ENCODE results near the gene GPR153. TPM values are rescaled to one million over a fixed set of nuclear protein-coding genes. Genes with fewer than 3 reads are reported as not detected.

The GPR153 gene
- total RNA-seq, 2 donors from 2014 or later, result 2.3 to 4.9 TPM

DNA sequence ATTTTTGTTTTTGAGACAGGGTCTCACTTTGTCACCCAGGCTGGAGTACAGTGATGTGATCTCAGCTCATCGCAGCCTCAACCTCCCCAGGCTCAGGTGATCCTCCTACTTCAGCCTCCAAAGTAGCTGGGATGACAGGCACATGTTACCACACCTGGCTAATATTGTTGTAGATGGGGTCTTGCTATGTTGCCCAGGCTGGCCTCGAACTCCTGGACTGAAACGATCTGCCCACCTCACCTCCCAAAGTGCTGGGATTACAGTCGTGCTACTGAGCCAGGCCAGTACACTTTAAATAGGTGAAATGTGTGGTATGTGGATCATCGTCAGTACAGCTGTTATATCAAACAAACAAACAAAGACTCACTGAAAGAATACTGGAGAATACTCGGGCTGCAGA lies 35.0 kb upstream of the GPR153 start:
- intact Hi-C loops (cut with DNase I), result no loop called here
- TF ChIP-seq, protein P1, sequence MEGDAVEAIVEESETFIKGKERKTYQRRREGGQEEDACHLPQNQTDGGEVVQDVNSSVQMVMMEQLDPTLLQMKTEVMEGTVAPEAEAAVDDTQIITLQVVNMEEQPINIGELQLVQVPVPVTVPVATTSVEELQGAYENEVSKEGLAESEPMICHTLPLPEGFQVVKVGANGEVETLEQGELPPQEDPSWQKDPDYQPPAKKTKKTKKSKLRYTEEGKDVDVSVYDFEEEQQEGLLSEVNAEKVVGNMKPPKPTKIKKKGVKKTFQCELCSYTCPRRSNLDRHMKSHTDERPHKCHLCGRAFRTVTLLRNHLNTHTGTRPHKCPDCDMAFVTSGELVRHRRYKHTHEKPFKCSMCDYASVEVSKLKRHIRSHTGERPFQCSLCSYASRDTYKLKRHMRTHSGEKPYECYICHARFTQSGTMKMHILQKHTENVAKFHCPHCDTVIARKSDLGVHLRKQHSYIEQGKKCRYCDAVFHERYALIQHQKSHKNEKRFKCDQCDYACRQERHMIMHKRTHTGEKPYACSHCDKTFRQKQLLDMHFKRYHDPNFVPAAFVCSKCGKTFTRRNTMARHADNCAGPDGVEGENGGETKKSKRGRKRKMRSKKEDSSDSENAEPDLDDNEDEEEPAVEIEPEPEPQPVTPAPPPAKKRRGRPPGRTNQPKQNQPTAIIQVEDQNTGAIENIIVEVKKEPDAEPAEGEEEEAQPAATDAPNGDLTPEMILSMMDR (IDR thresholded peaks at IDR 0.05), result no peak
- no peak for TF ChIP-seq POLR2A (IDR thresholded peaks at IDR 0.05)
- no peak for DNase-seq
- Histone ChIP-seq H3K36me3 (replicated peaks in 1 of 2; ENCODE audit: insufficient read depth in 1 of 2, low read depth in 2 of 2) (no peaks in the 10 kb centered on the region), H3K4me1 (no peaks in the 10 kb centered on the region), H3K9me3 (no peaks in the 10 kb centered on the region), H3K27ac (no peak overlapping the region), H3K27me3 (no peaks in the 10 kb centered on the region), H3K4me3 (no peak overlapping the region)
- no peak for ATAC-seq
- WGBS, 2 donors, result 85 to 89% methylated on average over 6 of the region's 6 CpGs

DNA sequence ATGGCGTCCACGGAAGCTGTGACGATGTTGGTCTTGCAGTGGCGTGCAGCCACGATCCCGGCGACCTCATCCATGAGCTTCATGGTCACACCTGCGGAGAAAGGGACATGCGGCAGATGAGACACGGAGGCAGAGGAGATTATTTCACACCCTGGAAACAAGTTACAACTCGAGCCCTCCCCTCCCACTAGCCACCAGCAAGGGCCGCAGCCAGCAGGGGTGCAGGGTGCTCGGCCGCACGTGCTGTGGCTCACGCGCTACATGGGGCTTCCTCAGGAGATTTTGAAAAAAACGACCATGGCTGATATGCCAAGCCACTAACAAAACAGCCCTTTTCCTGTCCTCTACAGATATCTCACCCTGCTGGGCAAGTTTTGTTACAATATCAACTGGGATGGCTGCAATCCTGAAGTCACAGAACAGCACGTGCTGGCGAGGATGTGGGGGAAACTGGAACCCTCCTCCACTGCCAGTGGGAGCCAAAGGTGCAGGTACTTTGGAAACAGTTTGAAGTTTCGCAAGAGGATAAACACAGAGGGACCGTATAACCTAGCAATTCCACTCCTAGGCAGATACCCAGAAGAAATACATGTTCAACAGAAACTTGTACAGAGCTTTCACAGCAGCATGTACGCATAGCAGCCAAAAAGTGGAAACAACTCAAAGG lies 34.1 kb upstream of the GPR153 start:
- ATAC-seq (no peak), DNase-seq (no peak)
- WGBS, 2 donors, result 88 to 91% methylated on average over 14 to 21 of the region's 23 CpGs
- Histone ChIP-seq H3K36me3 (replicated peaks in 1 of 2; ENCODE audit: insufficient read depth in 1 of 2, low read depth in 2 of 2) (no peaks in the 10 kb centered on the region), H3K9me3 (no peaks in the 10 kb centered on the region), H3K27ac (no peak overlapping the region), H3K4me3 (no peak overlapping the region), H3K27me3 (no peaks in the 10 kb centered on the region), H3K4me1 (no peaks in the 10 kb centered on the region)
- intact Hi-C loops (cut with DNase I), result no loop called here
- TF ChIP-seq, protein P1 (IDR thresholded peaks at IDR 0.05), result no peak
- no peak for TF ChIP-seq POLR2A (IDR thresholded peaks at IDR 0.05)

- ATAC-seq, result no peak
- H3K4me1 ChIP-seq, result no peaks in the 10 kb centered on the region
- DNase-seq, result no peak
- no peaks in the 10 kb centered on the region for H3K36me3 ChIP-seq (replicated peaks in 1 of 2; ENCODE audit: insufficient read depth in 1 of 2, low read depth in 2 of 2)
- intact Hi-C loops (cut with DNase I), result no loop called here
- 78 to 89% methylated on average over 11 to 14 of the region's 14 CpGs for WGBS, 2 donors
- H3K27me3 ChIP-seq, result no peaks in the 10 kb centered on the region
- no peak overlapping the region for H3K4me3 ChIP-seq
- TF ChIP-seq, protein P1 (IDR thresholded peaks at IDR 0.05), result no peak
- no peak for TF ChIP-seq POLR2A (IDR thresholded peaks at IDR 0.05)
- H3K27ac ChIP-seq, result no peak overlapping the region
- H3K9me3 ChIP-seq, result no peaks in the 10 kb centered on the region
These were observed 33.4 kb upstream of the GPR153 start for GRCh38 chr1:6294080-6294889.

- no peaks in the 10 kb centered on the region for H3K36me3 ChIP-seq (replicated peaks in 1 of 2; ENCODE audit: insufficient read depth in 1 of 2, low read depth in 2 of 2)
- no peak overlapping the region for H3K4me3 ChIP-seq
- WGBS, 2 donors, result 88 to 91% methylated on average over 10 of the region's 10 CpGs
- no peaks in the 10 kb centered on the region for H3K9me3 ChIP-seq
- intact Hi-C loops (cut with DNase I), result no loop called here
- no peak overlapping the region for H3K27ac ChIP-seq
- DNase-seq (no peak), ATAC-seq (no peak)
- H3K4me1 ChIP-seq, result peaks cover 10% of the 10 kb centered on the region
- H3K27me3 ChIP-seq, result no peaks in the 10 kb centered on the region
- TF ChIP-seq, protein P1 (IDR thresholded peaks at IDR 0.05), result no peak
- TF ChIP-seq POLR2A (IDR thresholded peaks at IDR 0.05), result no peak
These were observed 31.2 kb upstream of the GPR153 start for GRCh38 chr1:6292102-6292501.
